ENCODE data around the gene RRAS2. TPM values are rescaled to one million over a fixed set of nuclear protein-coding genes. Genes with fewer than 3 reads are reported as not detected.

The RRAS2 gene
- total RNA-seq: 93.1 and 120 TPM in 2 replicates

DNA sequence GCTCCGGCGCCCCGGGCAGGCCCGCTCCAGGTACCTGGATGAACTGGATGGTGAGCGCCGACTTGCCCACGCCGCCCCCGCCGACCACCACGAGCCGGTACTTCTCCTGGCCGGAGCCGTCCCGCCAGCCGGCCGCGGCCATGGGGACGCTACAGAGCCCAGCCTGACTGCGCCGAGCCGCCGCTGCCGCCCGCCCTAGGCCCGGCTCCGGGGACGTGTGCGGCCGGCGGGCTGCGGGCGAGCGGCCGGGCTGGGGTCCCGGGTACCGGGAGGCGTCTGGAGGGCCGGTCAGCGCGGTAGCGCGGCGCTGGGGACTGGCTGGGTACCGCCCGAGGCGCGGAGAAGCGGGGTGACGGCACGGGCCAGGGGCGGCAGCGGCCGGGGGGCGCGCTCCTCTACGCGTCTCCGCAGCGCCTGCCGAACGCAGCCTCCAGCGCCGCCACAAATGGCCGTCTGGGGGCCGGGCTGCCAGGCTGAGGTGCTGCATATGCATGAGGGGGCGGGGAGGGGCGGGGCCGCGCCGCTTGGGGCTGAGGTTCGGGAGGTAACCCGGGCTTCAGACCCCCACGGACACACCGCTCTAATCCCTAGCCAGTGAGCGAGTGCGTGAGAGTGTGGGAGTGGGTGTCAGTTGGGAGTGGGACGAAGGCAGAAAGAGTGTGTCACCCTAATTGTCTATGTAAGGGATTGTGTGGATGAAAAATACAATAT lies at the start of gene RRAS2:
TSS of gene RRAS2 (minus strand) at position 455 of the 711 bp plus-strand sequence. CDS start at position 142, 313 bp downstream.

Other genes with a start within 250 kb of the RRAS2 start
- gene COPB1, start 140.6 kb upstream of the RRAS2 start, total RNA-seq: 160 and 195 TPM in 2 replicates
- gene PSMA1, start 161.2 kb upstream of the RRAS2 start, total RNA-seq: 188 and 209 TPM in 2 replicates